Panc1 (cell line): ENCODE measurements around the gene HOXB7. TPM values are rescaled to one million over a fixed set of nuclear protein-coding genes. Genes with fewer than 3 reads are reported as not detected.

Source experiments
- ATAC-seq: fragments of 200-7000 bp; cut with Tn5 transposase; 2 replicates; pipeline ENCODE4 v1.9.1; 2020; ENCODE audit warnings: mild to moderate bottlenecking, moderate library complexity
- BruUV-seq: library from RNA; stranded (reverse); fragments of 400-500 nt; replicated peaks from 2 replicates; lab custom pipeline; 2021; lab: Mats Ljungman, UMichigan
- CTCF ChIA-PET: fragments of 300-600 bp; sonication (Branson Sonifier 250); formaldehyde crosslinking; loops from one replicate; lab custom pipeline; 2022; ENCODE audit warnings: antibody characterized with exemption; lab: Charles Lee
- POLR2A ChIA-PET: fragments of 300-600 bp; sonication (Branson Sonifier 250); formaldehyde crosslinking; loops from one replicate; lab custom pipeline; 2022; ENCODE audit warnings: antibody characterized with exemption; lab: Charles Lee
- DNase-seq: peaks from one replicate; pipeline ENCODE4 v3.0.0-alpha.2; 2010; ENCODE audit warnings: low read depth, low spot score
- H3K27ac ChIP-seq: 2 replicates; pipeline ENCODE4 v1.5.1; 2011; ENCODE audit warnings: mild to moderate bottlenecking, low read length, inconsistent platforms
- H3K27me3 ChIP-seq: fragments of 200-500 bp; sonication (Bioruptor generic); 2 replicates; pipeline ENCODE4 v1.6.0; 2014; ENCODE audit warnings: low read length, inconsistent platforms; ENCODE audit not compliant: control insufficient read depth, insufficient read depth
- H3K36me3 ChIP-seq: fragments of 200-500 bp; sonication (Bioruptor generic); 2 replicates; pipeline ENCODE4 v1.5.1; 2014; ENCODE audit warnings: inconsistent platforms, mild to moderate bottlenecking, low read length, moderate library complexity; ENCODE audit not compliant: control insufficient read depth, insufficient read depth
- H3K4me1 ChIP-seq: 2 replicates; pipeline ENCODE4 v1.5.1; 2011; ENCODE audit warnings: inconsistent platforms, mild to moderate bottlenecking, low read length, moderate library complexity; ENCODE audit not compliant: control insufficient read depth, insufficient read depth
- H3K4me3 ChIP-seq, 2 experiments: 2 replicates each; pipeline ENCODE4 v1.5.1; 2011 to 2012; ENCODE audit warnings: low read depth in 2 of 2, low read length in 2 of 2, mild to moderate bottlenecking in 2 of 2, inconsistent platforms in 1 of 2, moderate library complexity in 1 of 2
- H3K9me3 ChIP-seq: fragments of 200-500 bp; sonication (Bioruptor generic); 2 replicates; pipeline ENCODE4 v1.5.1; 2014; ENCODE audit warnings: low read depth, mild to moderate bottlenecking, inconsistent platforms, low read length, moderate library complexity; ENCODE audit not compliant: control insufficient read depth, insufficient read depth
- POLR2AphosphoS5 ChIP-seq: IDR thresholded peaks from 2 replicates; pipeline ENCODE4 v1.6.1; 2012; ENCODE audit warnings: mild to moderate bottlenecking, low read depth, low read length, moderate library complexity
- SIN3A ChIP-seq: IDR thresholded peaks from 2 replicates; pipeline ENCODE4 v1.6.1; 2012; ENCODE audit warnings: low read depth, mild to moderate bottlenecking, low read length, moderate library complexity, borderline replicate concordance; ENCODE audit not compliant: insufficient read depth
- TCF7L2 ChIP-seq: IDR thresholded peaks from 2 replicates; pipeline ENCODE4 v1.6.1; 2011; ENCODE audit warnings: mild to moderate bottlenecking, low read depth, low read length, inconsistent platforms
- in situ Hi-C: cut with HindIII; loops from 2 replicates; pipeline ENCODE4 v1.10.0; 2016; ENCODE audit warnings: low sequenced_read_pairs, low pct_unique_long_range_greater_than_20kb
- intact Hi-C: fragments of 100-400 bp; cut with micrococcal nuclease; formaldehyde crosslinking; loops from one replicate; pipeline ENCODE4 v1.10.0; 2022; ENCODE audit not compliant: unreplicated experiment
- total RNA-seq: library from RNA; stranded (reverse); gene quantifications from one replicate; pipeline ENCODE4 v1.2.1, GENCODE V29; 2021; ENCODE audit not compliant: unreplicated experiment
- TF ChIP-seq, protein P1 (sequence below), 2 experiments: IDR thresholded peaks; 2 replicates each; pipeline ENCODE4 v1.6.1; 2011 to 2012; ENCODE audit warnings: low read depth in 2 of 2, control low read depth in 1 of 2, low read length in 1 of 2, mild to moderate bottlenecking in 1 of 2, moderate library complexity in 1 of 2; ENCODE audit not compliant: insufficient read depth in 1 of 2
- TF ChIP-seq, protein P2 (sequence below): fragments of 450-650 bp; IDR thresholded peaks from 2 replicates; pipeline ENCODE4 v1.5.1; 2017; ENCODE audit warnings: mild to moderate bottlenecking

The HOXB7 gene
- total RNA-seq, 1 experiment from 2014 or later, result 44.0 TPM

DNA sequence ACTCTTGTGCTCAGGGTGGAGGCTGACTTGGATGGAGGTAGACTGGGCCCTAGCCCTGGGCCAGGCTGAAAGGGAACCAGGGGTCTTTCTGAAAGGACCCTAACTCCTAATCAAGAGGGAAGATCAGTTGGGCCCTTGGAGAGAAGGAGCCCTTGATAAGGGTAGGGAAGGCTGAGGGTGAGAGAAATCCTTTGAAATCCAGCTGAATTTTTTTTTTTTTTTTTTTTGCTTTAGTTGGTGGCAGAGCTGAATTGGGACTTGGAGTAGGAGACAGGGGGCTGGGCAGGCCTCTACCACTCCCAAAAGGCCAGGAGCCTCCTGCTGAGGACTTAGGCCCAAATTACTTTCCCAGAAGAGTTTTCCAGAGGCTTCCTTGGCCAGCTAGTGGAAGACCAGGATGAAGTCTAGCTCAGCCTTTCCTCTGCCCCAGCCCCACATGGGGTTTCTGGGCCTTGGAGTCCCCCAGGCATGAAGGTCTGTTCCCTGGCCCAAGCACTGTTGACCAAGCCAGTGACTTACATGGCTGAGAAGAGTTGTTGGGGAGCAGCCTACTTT is 20.1 kb downstream of the HOXB7 start:
- TF ChIP-seq POLR2AphosphoS5, result no peak; the same call in 1 of the 2 replicates
- TF ChIP-seq TCF7L2, result no peak; the same call in 1 of the 2 replicates
- TF ChIP-seq, protein P1, sequence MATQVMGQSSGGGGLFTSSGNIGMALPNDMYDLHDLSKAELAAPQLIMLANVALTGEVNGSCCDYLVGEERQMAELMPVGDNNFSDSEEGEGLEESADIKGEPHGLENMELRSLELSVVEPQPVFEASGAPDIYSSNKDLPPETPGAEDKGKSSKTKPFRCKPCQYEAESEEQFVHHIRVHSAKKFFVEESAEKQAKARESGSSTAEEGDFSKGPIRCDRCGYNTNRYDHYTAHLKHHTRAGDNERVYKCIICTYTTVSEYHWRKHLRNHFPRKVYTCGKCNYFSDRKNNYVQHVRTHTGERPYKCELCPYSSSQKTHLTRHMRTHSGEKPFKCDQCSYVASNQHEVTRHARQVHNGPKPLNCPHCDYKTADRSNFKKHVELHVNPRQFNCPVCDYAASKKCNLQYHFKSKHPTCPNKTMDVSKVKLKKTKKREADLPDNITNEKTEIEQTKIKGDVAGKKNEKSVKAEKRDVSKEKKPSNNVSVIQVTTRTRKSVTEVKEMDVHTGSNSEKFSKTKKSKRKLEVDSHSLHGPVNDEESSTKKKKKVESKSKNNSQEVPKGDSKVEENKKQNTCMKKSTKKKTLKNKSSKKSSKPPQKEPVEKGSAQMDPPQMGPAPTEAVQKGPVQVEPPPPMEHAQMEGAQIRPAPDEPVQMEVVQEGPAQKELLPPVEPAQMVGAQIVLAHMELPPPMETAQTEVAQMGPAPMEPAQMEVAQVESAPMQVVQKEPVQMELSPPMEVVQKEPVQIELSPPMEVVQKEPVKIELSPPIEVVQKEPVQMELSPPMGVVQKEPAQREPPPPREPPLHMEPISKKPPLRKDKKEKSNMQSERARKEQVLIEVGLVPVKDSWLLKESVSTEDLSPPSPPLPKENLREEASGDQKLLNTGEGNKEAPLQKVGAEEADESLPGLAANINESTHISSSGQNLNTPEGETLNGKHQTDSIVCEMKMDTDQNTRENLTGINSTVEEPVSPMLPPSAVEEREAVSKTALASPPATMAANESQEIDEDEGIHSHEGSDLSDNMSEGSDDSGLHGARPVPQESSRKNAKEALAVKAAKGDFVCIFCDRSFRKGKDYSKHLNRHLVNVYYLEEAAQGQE (IDR thresholded peaks at IDR 0.05; ENCODE audit: insufficient read depth in 1 of 2, low read depth in 2 of 2, low read length in 1 of 2), result no peak
- TF ChIP-seq, protein P2, sequence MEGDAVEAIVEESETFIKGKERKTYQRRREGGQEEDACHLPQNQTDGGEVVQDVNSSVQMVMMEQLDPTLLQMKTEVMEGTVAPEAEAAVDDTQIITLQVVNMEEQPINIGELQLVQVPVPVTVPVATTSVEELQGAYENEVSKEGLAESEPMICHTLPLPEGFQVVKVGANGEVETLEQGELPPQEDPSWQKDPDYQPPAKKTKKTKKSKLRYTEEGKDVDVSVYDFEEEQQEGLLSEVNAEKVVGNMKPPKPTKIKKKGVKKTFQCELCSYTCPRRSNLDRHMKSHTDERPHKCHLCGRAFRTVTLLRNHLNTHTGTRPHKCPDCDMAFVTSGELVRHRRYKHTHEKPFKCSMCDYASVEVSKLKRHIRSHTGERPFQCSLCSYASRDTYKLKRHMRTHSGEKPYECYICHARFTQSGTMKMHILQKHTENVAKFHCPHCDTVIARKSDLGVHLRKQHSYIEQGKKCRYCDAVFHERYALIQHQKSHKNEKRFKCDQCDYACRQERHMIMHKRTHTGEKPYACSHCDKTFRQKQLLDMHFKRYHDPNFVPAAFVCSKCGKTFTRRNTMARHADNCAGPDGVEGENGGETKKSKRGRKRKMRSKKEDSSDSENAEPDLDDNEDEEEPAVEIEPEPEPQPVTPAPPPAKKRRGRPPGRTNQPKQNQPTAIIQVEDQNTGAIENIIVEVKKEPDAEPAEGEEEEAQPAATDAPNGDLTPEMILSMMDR, result no peak
- TF ChIP-seq SIN3A, result no peak
- Histone ChIP-seq H3K36me3 (no peaks in the 10 kb centered on the region; the same call in 1 of the 2 replicates), H3K27ac (peak overlapping the region; percentile 99), H3K4me1 (peaks cover 83% of the 10 kb centered on the region), H3K27me3 (no peaks in the 10 kb centered on the region), H3K9me3 (no peaks in the 10 kb centered on the region), H3K4me3 (peak overlapping the region; percentile 70 to 99)
- no peak for ATAC-seq
- DNase-seq, result no peak
- CTCF ChIA-PET, result interaction anchor here (0.6 to 1.6 kb wide), 6 partner anchors 24 to 408 kb away, joined by 3 to 6 read pairs (median 4); no protein-coding TSS in a partner anchor
- TSS peak; percentile 88 for BruUV-seq
- intact Hi-C loops, result no loop called here
- in situ Hi-C loops, result no loop called here
- POLR2A ChIA-PET, result interaction anchor here (0.6 to 1.2 kb wide), 4 partner anchors 16 to 436 kb away, joined by 3 to 6 read pairs (median 4); no protein-coding TSS in a partner anchor

DNA sequence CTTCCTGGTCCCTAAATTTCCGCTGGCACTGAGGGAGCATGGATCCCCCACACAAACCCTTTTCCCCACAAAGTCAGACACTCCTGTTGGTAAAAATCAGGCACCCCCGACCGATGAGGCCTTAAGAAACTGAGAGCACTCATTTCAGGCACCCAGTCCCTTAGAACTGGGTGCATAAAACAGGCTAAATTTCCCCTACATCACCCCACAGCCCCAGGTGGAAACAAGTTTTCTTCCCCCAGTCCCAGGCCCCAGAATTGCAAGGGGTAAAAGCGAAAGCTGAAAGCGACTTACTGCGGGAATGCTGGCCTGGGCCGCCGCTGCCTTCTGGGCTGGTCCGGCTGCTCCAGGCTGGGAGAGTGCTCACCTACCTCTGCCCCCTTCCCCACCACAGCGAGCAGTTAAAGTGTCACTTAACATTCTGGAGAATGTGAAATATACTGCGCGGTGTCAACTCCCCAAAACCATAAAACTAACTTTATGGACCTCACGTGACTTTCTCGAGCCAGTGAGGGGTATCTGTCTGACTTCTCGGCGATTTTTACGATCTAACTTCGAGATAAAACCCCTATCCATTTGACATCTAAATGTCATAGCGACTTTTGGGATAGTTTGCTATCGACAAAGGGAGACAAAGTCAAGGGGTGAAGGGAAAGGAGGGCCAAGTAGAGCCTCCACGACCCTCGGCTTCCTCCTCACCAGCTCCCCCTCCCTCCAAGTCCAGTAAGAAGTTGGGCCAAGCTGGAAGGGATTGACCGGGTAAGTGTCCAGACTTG is 20.8 kb downstream of the HOXB7 start, which contains the start of gene HOXB3:
Gene HOXB3, minus strand, starts transcription at position 411 of the 776 bp plus-strand sequence. CDS start 37,767 bp downstream, outside the sequence.
- Histone ChIP-seq H3K27ac (peak within 1 kb of the TSS; percentile 99), H3K4me1 (peaks cover 78% of the 10 kb centered on the region), H3K27me3 (no peaks in the 10 kb centered on the region), H3K9me3 (no peaks in the 10 kb centered on the region), H3K4me3 (peak within 1 kb of the TSS; percentile 70 to 99), H3K36me3 (no peaks in the 10 kb centered on the region)
- POLR2A ChIA-PET, result interaction anchor here (0.6 to 1.4 kb wide), 5 partner anchors 17 to 29 kb away, joined by 3 to 6 read pairs (median 4); partner anchors contain the start of gene HOXB8
- no TSS peak for BruUV-seq
- in situ Hi-C loops, result no loop called here
- DNase-seq (no peak), ATAC-seq (peak; percentile 2; the same call in 1 of the 2 replicates)
- intact Hi-C loops, result no loop called here
- TF ChIP-seq, protein P2, result no peak
- TF ChIP-seq POLR2AphosphoS5 (peak; percentile 93), SIN3A (peak; percentile 85; the same call in 1 of the 2 replicates), TCF7L2 (peak; percentile 78; the same call in 1 of the 2 replicates)
- TF ChIP-seq, protein P1 (IDR thresholded peaks at IDR 0.05; ENCODE audit: insufficient read depth in 1 of 2, low read depth in 2 of 2, low read length in 1 of 2), result no peak
- CTCF ChIA-PET, result interaction anchor here (0.6 to 1.6 kb wide), 3 partner anchors 252 to 327 kb away, joined by 3 to 6 read pairs (median 3); no protein-coding TSS in a partner anchor
